Measurements from ENCODE around the gene LRPAP1.

GRCh38 chr4:3482707-3483106 lies 49.5 kb downstream of the LRPAP1 start:
- TF ChIP-seq CTCF (IDR thresholded peaks at IDR 0.05 in 8 of 11, conservative IDR thresholded peaks at IDR 0.05 in 3 of 11) (no peak), POLR2A (IDR thresholded peaks at IDR 0.05) (no peak)

Measured in spleen (tissue), 7 donors.